NCI-H2196 (cell line): ENCODE results near the gene OAT.
A peak's percentile ranks its signal among the peaks of the same experiment; 100 is the strongest.

Experiments
- DNase-seq: peaks from one replicate; lab custom pipeline; 2025; ENCODE audit not compliant: unreplicated experiment; lab: John Stamatoyannopoulos, UW

The OAT gene

GRCh38 chr10:124403548-124403947 lies 15.2 kb downstream of the OAT start:
- DNase-seq = peak; percentile 48

- DNase-seq = no peak
Observed at GRCh38 chr10:124402273-124402672, 16.4 kb downstream of the OAT start.

- no peak for DNase-seq
Observed at GRCh38 chr10:124401633-124402032, 17.1 kb downstream of the OAT start.

GRCh38 chr10:124394583-124394982 lies 24.1 kb downstream of the OAT start:
- no peak for DNase-seq

- DNase-seq = no peak
Observed at GRCh38 chr10:124392626-124393342, 25.9 kb downstream of the OAT start.

GRCh38 chr10:124390471-124391187 lies 28.1 kb downstream of the OAT start:
- DNase-seq = no peak

GRCh38 chr10:124389613-124390361 lies 28.9 kb downstream of the OAT start:
- no peak for DNase-seq

GRCh38 chr10:124388823-124389612 lies 29.7 kb downstream of the OAT start:
- DNase-seq = peak; percentile 84

- DNase-seq = no peak
Observed at GRCh38 chr10:124388476-124388822, 30.3 kb downstream of the OAT start.

- DNase-seq = no peak
Observed at GRCh38 chr10:124387078-124387874, 31.4 kb downstream of the OAT start.

GRCh38 chr10:124386186-124387077 lies 32.3 kb downstream of the OAT start:
- DNase-seq = no peak

- no peak for DNase-seq
Observed at GRCh38 chr10:124385627-124386185, 33.0 kb downstream of the OAT start.

GRCh38 chr10:124384591-124385190 lies 34.0 kb downstream of the OAT start:
- DNase-seq = no peak

- DNase-seq = no peak
Observed at GRCh38 chr10:124384172-124384571, 34.6 kb downstream of the OAT start.

GRCh38 chr10:124383496-124383895 lies 35.2 kb downstream of the OAT start:
- DNase-seq = no peak

GRCh38 chr10:124381011-124381611 lies 37.6 kb downstream of the OAT start:
- DNase-seq = no peak

GRCh38 chr10:124380256-124380995 lies 38.3 kb downstream of the OAT start:
- DNase-seq = no peak
